Putamen (tissue), 1 donor: ENCODE results near the gene VGF.

ENCODE experiments used
- DNase-seq: peaks from one replicate; pipeline ENCODE4 v3.0.0-alpha.2; 2016; ENCODE audit warnings: low spot score

Gene VGF

DNA sequence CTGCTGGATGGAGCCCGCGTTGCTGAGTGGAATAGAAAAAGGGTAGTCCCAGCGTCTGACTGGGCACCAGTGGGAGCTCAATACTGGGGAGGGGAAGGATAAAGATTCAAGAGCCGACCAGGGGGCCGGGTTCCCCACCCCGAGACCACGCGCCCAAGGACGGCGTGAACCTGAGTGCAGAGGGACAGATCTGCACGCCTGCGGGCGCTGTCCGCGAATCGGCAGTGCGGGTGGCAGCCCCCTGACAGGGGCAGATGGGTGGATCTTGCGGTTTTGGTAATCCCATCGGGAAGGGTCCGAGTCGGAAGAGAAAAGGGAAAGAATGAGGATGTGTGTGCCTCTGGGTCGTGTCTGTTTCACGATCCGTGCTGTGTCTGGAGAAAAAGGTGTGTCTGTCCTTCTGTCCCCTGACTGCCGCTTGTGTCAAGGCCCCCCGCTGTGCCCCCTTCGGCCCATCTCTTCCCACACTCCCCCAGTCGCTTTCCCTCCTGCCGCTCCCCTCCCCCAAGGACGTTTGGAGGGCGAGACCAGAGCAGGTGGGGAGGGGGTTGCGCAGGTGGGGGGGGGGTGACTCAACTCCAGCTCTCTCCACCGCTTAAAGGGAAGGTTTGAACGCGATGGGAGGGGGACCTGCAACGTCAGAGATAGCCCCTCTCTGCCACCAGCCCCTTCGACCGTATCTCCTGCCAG is 734 bp upstream of the VGF start:
- no peak for DNase-seq

GRCh38 chr7:101164071-101164840 is 1.1 kb downstream of the VGF start:
- DNase-seq = no peak

GRCh38 chr7:101163279-101164070 is 1.9 kb downstream of the VGF start:
- DNase-seq = no peak

GRCh38 chr7:101162551-101163278 is 2.7 kb downstream of the VGF start:
- DNase-seq = no peak

- no peak for DNase-seq
Measured at GRCh38 chr7:101161692-101162471, 3.5 kb downstream of the VGF start.

DNA sequence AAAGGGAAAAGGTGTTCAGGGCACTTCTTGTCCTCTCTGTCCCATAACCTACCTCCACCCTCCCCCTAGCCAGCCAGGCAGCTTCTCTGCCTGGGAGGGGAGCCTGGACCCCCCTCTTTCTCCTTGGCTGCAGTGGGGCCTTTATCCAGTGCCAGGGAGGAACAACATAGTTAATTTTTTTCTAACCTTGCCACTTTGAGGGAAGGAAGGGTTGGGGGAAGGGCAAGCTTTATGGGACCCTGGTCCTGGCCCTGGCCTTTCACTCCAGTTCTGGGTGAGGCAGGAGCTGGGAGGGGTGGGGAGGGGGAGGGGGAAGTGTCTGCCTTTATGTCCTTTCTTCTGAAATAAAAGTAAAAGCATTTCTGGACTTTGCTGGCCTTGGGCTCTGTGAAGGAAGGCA is 4.5 kb downstream of the VGF start:
- DNase-seq = no peak

DNA sequence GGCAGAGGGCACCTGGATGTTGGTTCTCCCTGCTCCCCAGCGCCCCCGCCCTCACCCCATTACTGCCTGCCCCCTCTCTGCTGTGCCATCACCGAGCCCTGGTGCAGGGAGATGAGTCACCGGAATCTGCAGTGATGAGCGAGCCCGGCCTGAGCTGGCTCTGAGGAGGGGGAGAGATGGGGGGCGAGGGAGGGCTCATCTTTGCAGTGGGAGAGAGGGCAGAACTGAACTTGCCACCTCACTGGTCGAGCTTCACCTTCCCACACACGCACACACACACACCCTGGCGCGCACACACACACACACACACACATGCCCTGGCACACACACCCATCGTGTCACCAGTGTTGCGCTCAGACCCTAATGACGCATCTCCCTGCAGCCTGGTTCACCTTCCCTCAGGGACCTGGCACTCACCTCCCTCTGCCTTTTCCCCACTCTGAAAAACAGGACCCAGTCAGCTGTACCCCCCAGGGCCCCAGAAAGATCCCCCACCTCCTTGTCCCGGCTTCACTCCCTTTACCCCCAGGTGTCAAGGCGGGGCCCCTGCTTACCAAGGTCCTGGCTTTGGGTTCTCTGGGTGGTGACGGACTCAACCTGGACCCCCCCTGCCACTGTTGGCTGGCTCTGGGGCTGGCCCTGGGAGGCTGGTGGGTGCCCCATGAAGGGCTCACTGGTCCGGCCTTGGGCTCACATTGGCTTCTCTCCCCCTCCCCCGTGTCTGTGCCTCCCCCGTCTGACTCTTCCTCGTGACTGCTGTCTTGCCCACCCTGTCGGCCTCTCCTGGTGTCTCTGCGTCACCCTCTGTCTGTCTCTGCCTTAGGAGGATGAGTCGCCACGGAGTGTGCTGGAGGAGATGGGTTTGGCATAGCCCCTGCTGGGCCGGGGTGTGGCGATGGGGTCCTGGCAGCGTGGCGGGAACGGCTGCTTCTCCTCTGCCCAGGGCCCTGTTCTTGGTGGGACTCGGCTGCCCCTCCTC is 5.4 kb downstream of the VGF start:
- DNase-seq = no peak

DNA sequence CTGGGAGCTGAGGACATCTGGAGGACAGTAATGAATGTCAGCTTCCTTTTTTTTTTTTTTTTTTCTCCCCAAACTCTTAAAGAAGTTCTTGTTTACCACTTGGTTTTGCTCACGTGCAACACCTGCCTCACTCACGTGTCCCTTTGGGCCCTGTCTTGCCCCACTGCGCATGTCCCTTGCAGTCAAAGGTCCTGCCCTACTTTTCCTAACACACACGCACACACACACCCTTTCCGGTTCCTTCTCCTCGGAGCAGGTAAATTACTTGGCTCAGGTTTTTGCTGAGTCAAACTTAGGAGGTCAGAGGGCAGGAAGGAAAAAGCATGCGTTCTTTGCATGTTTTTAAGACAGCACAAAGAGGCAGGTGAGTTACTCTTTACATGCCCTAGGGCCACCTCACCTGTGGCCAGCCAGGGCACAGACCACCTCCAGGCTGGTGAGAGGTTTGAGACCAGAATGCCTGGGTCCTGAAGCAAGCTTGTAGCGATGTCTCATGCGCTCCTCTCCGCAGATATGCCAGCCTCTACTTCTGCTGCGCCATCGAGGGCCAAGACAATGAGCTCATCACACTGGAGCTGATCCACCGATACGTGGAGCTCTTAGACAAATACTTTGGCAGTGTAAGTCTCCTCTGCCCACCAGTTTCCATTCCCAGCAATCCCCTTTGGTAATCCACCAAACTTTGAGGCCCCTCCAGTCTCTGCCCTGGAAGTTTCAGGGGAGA is 8.3 kb downstream of the VGF start:
- no peak for DNase-seq

DNA sequence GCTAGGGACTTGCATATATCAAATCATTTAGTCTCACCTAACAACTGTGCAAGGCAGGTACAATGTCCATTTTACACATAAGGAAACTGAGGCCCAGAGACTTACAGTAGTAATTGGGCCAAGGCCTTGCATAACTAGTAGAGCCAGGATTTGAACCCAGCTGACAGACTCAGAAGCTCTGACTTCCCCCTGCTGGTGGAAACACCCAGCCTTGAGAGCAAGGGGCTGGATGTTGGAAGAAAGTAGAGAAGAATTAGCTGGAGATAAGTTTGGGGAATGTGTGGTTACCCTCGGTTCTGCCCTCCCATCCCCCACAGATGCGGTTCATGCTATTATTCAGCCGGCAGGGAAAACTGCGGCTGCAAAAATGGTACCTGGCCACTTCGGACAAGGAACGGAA is 9.1 kb downstream of the VGF start:
- DNase-seq = no peak

DNA sequence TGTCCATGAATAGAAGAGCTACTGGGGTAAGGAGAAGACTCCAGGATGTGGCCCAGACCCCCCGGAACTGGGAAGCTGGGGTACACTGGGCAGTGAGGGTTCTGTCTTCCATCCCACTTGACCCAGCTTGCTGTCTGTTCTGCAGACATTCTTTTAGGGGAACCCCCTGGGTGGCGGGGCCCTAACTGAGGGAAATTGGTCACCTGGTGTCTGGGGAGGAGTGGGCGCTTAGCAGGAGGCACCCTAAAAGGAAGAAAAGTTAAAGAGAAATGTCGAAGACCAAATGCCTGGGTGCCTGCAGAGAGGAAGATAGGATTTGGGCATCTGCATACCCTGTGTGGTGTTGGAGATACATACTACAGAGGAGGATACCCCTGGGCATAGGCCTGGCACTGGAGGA is 10.1 kb downstream of the VGF start:
- DNase-seq = no peak

DNA sequence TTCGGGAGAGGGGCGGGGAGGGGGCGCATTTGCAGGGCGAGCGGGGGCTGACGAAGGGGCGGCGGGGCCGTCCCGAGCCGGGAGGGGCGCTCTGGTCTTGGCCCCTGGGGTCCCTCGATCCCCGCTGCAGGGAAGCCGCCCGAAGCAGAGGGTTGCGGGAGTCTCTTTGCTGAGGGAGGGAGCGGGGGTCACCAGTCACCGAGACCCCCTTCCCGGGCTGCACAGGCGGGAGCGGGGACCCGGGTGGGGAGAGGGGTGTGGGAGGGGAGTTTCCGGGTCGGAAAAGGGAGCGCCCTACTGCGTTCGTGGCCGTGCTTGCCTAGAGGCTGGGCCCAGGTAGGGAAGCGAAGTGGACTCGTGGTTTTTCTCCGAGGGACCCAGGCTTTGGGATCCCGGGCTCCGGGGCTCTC is 10.7 kb downstream of the VGF start:
- DNase-seq = no peak

- peak; percentile 94 for DNase-seq
Measured at GRCh38 chr7:101153969-101154692, 11.2 kb downstream of the VGF start, which contains the start of gene AP1S1. TSS of gene AP1S1 (plus strand) at chr7:101154476. CDS start at chr7:101154515, 39 bp downstream.

DNA sequence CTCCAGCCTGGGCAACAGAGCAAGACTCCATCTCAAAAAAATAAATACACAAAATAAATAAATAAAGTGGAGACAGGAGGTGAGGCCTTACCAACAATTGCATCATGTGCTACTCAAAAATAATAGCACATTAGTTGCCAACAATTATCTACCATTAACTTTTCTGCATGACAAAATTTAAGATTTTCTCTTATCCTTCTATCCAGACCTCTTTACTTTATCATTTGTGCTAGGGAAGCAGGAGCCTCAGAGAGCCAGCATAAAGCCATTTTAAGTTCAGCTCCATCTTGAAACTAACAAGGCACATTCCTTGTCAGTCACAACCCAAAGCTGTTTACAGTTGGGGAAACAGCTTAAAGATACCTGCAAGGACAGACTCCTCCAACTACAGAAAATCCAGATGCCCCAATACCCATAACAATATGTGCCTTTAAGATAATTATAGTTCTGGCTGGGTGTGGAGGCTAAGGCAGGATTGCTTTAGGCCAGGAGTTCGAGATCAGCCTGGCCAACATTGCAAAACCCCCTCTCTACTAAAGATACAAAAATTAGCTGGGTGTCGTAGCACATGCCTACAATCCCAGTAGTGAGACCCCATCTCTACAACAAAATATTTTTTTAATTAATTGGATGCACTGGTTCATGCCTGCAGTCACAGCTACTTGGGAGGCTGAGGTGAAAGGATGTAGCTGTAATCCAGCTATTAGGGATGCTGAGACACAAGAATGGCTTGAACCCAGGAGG is 13.3 kb downstream of the VGF start:
- DNase-seq = no peak

DNA sequence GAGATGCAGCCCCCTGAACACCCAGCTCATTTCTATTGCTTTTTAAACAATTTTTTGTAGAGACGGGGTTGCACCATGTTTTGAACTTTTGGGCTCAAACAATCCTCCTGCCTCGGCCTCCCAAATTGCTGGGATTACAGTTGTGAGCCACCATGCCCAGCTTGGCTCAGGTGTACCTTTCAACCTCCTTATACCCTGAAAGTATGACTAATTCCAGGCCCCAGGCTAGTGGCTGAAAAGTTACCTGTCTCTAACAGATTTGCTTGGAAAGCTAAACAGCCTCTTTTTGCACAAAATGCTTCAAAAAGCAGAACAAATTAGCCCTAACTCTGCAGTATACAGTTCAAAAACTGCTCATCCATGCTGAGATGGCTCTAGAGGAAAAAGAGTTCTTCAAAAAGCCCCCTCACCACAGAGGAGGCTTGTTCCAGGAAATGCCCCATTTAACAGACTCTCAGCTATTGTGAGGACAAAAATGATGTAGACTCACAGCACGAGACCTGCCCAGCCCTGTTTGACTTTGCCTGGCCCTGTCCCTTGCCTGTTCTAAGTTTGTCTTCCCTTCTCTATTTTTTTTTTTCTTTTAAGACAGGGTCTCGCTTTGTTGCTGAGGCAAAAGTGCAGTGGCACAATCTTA is 24.5 kb downstream of the VGF start:
- no peak for DNase-seq

GRCh38 chr7:101140339-101140699 is 25.1 kb downstream of the VGF start:
- DNase-seq = no peak

DNA sequence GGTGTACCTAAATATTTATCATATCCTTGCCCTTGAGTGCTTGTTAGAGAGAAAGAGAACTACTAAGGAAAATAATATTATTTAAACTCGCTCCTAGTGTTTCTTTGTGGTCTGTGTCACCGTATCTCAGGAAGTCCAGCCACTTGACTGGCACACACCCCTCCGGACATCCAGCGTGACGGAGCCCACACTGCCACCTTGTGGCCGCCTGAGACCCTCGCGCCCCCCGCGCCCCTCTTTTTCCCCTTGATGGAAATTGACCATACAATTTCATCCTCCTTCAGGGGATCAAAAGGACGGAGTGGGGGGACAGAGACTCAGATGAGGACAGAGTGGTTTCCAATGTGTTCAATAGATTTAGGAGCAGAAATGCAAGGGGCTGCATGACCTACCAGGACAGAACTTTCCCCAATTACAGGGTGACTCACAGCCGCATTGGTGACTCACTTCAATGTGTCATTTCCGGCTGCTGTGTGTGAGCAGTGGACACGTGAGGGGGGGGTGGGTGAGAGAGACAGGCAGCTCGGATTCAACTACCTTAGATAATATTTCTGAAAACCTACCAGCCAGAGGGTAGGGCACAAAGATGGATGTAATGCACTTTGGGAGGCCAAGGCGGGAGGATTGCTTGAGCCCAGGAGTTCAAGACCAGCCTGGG is 27.0 kb downstream of the VGF start:
- DNase-seq = no peak

DNA sequence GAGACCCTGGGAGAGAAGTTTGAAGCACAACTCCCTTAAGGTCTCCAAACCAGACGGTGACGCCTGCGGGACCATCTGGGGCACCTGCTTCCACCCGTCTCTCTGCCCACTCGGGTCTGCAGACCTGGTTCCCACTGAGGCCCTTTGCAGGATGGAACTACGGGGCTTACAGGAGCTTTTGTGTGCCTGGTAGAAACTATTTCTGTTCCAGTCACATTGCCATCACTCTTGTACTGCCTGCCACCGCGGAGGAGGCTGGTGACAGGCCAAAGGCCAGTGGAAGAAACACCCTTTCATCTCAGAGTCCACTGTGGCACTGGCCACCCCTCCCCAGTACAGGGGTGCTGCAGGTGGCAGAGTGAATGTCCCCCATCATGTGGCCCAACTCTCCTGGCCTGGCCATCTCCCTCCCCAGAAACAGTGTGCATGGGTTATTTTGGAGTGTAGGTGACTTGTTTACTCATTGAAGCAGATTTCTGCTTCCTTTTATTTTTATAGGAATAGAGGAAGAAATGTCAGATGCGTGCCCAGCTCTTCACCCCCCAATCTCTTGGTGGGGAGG is 27.6 kb downstream of the VGF start:
- no peak for DNase-seq
